HepG2 (cell line): Measurements from ENCODE around the gene CST4. TPM values are rescaled to one million over a fixed set of nuclear protein-coding genes. Genes with fewer than 3 reads are reported as not detected.
"Not testable (repeated sequence)": the region's sequence is repeated elsewhere in the genome, so short reads cannot be mapped to it uniquely, and the experiment has no call there.

ENCODE experiments used
- ATAC-seq: fragments of 200-7000 bp; cut with Tn5 transposase; 3 replicates; pipeline ENCODE4 v1.9.1; 2020; ENCODE audit warnings: mild to moderate bottlenecking, moderate library complexity
- BruUV-seq: library from RNA; stranded (reverse); fragments of 400-500 nt; replicated peaks from 2 replicates; lab custom pipeline; 2021; lab: Mats Ljungman, UMichigan
- CTCF ChIA-PET: fragments of 300-600 bp; formaldehyde crosslinking; extraction: SDS; loops from one replicate; lab custom pipeline; 2021; ENCODE audit warnings: low total read pairs, inconsistent platforms, low intra/inter-chr PET ratio; lab: Yijun Ruan, JAX
- POLR2A ChIA-PET: fragments of 350-600 bp; sonication (Branson Sonifier 250); formaldehyde crosslinking; loops from one replicate; lab custom pipeline; 2020; ENCODE audit warnings: antibody characterized with exemption, inconsistent platforms; lab: Yijun Ruan, JAX
- DNase-seq: peaks from one replicate; pipeline ENCODE4 v3.0.0-alpha.2; 2015; ENCODE audit warnings: low spot score
- FAIRE-seq: peaks from 3 replicates; lab custom pipeline; 2011; peaks lifted over from hg19 to GRCh38; lab: Jason Lieb, UNC
- H2AFZ ChIP-seq: one replicate; pipeline ENCODE4 v1.6.1; 2011; ENCODE audit warnings: low read length, inconsistent platforms
- H3K27ac ChIP-seq: fragments of 300-600 bp; 3 replicates; pipeline ENCODE4 v1.8.0; 2011; ENCODE audit warnings: mixed run types, mild to moderate bottlenecking, mixed read lengths, low read length, inconsistent platforms; ENCODE audit not compliant: insufficient read depth; ENCODE audit errors: extremely low read length
- H3K27me3 ChIP-seq, 2 experiments: fragments of 200-600 bp in 1 of 2; 2 replicates in 1 of 2; 3 replicates in 1 of 2; pipeline versions ENCODE4 v1.6.0 to v1.8.0; 2011; ENCODE audit warnings: low read length in 2 of 2, mild to moderate bottlenecking in 2 of 2, moderate library complexity in 2 of 2, inconsistent platforms in 1 of 2; ENCODE audit not compliant: insufficient read depth in 2 of 2, control insufficient read depth in 1 of 2
- H3K36me3 ChIP-seq, 2 experiments: fragments of 200-600 bp in 1 of 2; replicated peaks in 1 of 2; 2 replicates in 1 of 2; 3 replicates in 1 of 2; pipeline versions ENCODE4 v1.5.1 to v1.8.0; 2011; ENCODE audit warnings: low read length in 2 of 2, inconsistent platforms in 1 of 2; ENCODE audit not compliant: insufficient read depth in 2 of 2, control insufficient read depth in 1 of 2
- H3K4me1 ChIP-seq: 2 replicates; pipeline ENCODE4 v1.5.1; 2012; ENCODE audit warnings: low read length, inconsistent platforms; ENCODE audit not compliant: insufficient read depth
- H3K4me2 ChIP-seq: 2 replicates; pipeline ENCODE4 v1.6.0; 2011; ENCODE audit warnings: low read depth, low read length, inconsistent platforms
- H3K4me3 ChIP-seq, 3 experiments: fragments of 200-600 bp in 1 of 3; sonication (generic), shearing (Covaris generic) in 1 of 3; replicated peaks in 1 of 3; 2 replicates each; pipeline ENCODE4 v1.5.1; 2011 to 2016; ENCODE audit warnings: low read length in 3 of 3, inconsistent platforms in 2 of 3, low read depth in 2 of 3, mild to moderate bottlenecking in 2 of 3, control low read depth in 1 of 3, mixed read lengths in 1 of 3; ENCODE audit not compliant: insufficient read depth in 1 of 3
- H3K79me2 ChIP-seq: one replicate; pipeline ENCODE4 v1.6.1; 2011; ENCODE audit warnings: low read length, inconsistent platforms; ENCODE audit not compliant: insufficient read depth
- H3K9ac ChIP-seq: 2 replicates; pipeline ENCODE4 v1.6.0; 2011; ENCODE audit warnings: mild to moderate bottlenecking, low read depth, low read length, inconsistent platforms; ENCODE audit not compliant: insufficient read depth
- H3K9me3 ChIP-seq: 2 replicates; pipeline ENCODE4 v1.5.1; 2012; ENCODE audit warnings: mild to moderate bottlenecking, low read length
- H4K20me1 ChIP-seq: 2 replicates; pipeline ENCODE4 v1.6.0; 2011; ENCODE audit warnings: inconsistent platforms, mild to moderate bottlenecking, low read length, moderate library complexity; ENCODE audit not compliant: insufficient read depth
- HNRNPLL ChIP-seq: fragments of 200-400 bp; formaldehyde crosslinking; IDR thresholded peaks from 2 replicates; pipeline ENCODE4 v1.6.1; 2017; ENCODE audit warnings: mild to moderate bottlenecking, low read depth, low read length; ENCODE audit not compliant: poor library complexity, severe bottlenecking
- WGBS: methylation state at CpG from one replicate; pipeline ENCODE4 v1.1.6; 2017; ENCODE audit warnings: low lambda C conversion rate; 5-methylcytosine and 5-hydroxymethylcytosine counted together
- in situ Hi-C: cut with HindIII; loops from 2 replicates; pipeline ENCODE4 v1.10.0; 2017; ENCODE audit warnings: low pct_unique_long_range_greater_than_20kb; ENCODE audit not compliant: extremely low pct_ligation_motif_present
- intact Hi-C: fragments of 100-400 bp; cut with micrococcal nuclease; formaldehyde crosslinking; loops from one replicate; pipeline ENCODE4 v1.10.0; 2022; ENCODE audit not compliant: unreplicated experiment
- polyA plus RNA-seq, 8 experiments: library from polyadenylated mRNA; depleted of rRNA in 3 of 8; stranded (reverse) in 7 of 8; unstranded in 1 of 8; fragments of >200 nt; fragmentation: Illumina TruSeq in 4 of 8; extraction: Trizol in 4 of 8; gene quantifications; 2 replicates each; pipeline versions ENCODE4 v1.2.1 to v1.2.3, GENCODE V29; 2011 to 2016; ENCODE audit warnings: low read depth in 4 of 8, missing spikeins in 1 of 8, mixed read lengths in 1 of 8; ENCODE audit not compliant: insufficient read depth in 1 of 8
- total RNA-seq, 5 experiments: library from RNA; depleted of rRNA; stranded (reverse); fragments of >200 nt; fragmentation: Illumina TruSeq; extraction: Trizol; gene quantifications; 2 replicates each; pipeline ENCODE4 v1.2.3, GENCODE V29; 2016; ENCODE audit warnings: low read depth in 1 of 5

CST4 gene
- total and polyA plus RNA-seq, 2 of the 13 experiments (the other 11 are each of a cell fraction or from before 2014, with no cell fraction given) = not detected

DNA sequence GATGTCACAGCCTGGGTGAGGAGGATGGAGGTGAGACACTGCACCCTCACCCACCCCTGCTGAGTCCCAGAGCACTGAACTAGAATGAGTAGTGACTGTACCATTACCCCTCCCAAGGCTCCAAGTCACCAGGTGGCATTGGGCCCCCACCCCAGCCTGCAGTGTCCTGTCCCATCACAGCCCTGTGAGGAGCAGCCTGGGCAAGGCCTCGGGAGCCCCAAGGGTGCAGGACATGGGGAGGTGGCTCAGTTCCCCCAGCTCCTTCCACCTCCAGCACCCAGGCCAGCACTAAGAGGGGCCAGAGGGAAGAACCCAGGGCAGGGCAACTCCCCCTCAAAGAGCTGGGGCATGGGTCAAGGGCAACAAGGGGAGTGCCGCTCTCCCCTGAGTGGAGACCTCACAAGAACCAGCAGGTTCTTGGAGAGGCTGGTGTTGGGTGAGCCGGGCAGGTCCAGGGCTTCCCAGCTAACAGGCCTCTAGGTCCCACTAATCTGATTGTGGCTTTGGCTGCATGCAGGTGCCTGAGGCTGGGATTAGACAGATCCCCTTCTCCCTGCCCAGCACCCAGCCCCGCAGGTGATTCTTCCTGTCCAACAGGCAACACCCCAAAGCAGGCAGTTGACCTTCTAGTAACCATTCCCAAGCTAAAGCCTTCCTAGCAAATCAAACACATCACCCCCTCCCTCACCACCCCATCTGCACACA, 2.6 kb downstream of the CST4 start:
- Histone ChIP-seq H3K4me3 (no peak overlapping the region), H3K27ac (no peak overlapping the region), H3K79me2 (no peaks in the 10 kb centered on the region), H3K9ac (no peak overlapping the region), H4K20me1 (no peaks in the 10 kb centered on the region), H2AFZ (no peak overlapping the region), H3K27me3 (peaks cover 0 to 16% of the 10 kb centered on the region in 2 experiments; a peak in 1 of 5 replicates), H3K9me3 (no peaks in the 10 kb centered on the region), H3K4me1 (no peaks in the 10 kb centered on the region), H3K36me3 (no peaks in the 10 kb centered on the region), H3K4me2 (no peak overlapping the region)
- ATAC-seq (no peak; the same call in 2 of the 3 replicates), FAIRE-seq (no peak), DNase-seq (no peak)
- ChIA-PET POLR2A (no interaction called here), CTCF (no interaction called here)
- BruUV-seq = no TSS peak
- in situ Hi-C loops = no loop called here
- 7% methylated on average over 3 of the region's 4 CpGs for WGBS
- intact Hi-C loops = no loop called here
- TF ChIP-seq HNRNPLL = no peak

DNA sequence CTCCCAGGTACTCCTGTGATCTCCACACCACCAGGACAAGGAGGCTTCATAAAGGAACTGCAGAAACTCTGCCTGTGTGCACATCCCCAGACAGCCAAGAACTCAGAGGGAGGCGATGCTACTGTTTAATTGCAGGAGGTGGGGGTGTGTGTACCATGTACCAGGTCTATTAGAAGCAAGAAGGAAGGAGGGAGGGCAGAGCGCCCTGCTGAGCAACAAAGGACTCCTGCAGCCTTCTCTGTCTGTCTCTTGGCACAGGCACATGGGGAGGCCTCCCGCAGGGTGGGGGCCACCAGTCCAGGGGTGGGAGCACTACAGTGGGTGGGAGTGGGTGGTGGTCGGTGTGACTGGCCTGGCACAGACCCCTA, 3.3 kb downstream of the CST4 start:
- H3K4me1 ChIP-seq, H3K4me3 ChIP-seq, FAIRE-seq, H3K9me3 ChIP-seq, ATAC-seq, H3K9ac ChIP-seq, intact Hi-C loops, H3K36me3 ChIP-seq, POLR2A ChIA-PET, H3K27ac ChIP-seq, CTCF ChIA-PET, BruUV-seq, DNase-seq, H3K4me2 ChIP-seq, H2AFZ ChIP-seq, in situ Hi-C loops, H4K20me1 ChIP-seq, H3K79me2 ChIP-seq: not testable (repeated sequence)
- WGBS = 0% methylated on average over 3 of the region's 4 CpGs
- peaks cover 0 to 16% of the 10 kb centered on the region in 2 experiments; a peak in 1 of 5 replicates for H3K27me3 ChIP-seq
